Activated T-cell treated with anti-CD3 and anti-CD28 coated beads, Interleukin-2, amount 50 U/mL, for 4 hours (primary cell): ENCODE results near the gene ARHGEF26. TPM values are rescaled to one million over a fixed set of nuclear protein-coding genes. Genes with fewer than 3 reads are reported as not detected.

ENCODE experiments used
- ATAC-seq, 2 donors: fragments of 200-7000 bp; cut with Tn5 transposase; one replicate each; pipeline ENCODE4 v1.10.0; 2021
- DNase-seq: peaks from one replicate; pipeline ENCODE4 v3.0.0-alpha.2; 2020
- H3K27me3 Mint-ChIP-seq: one replicate; pipeline ENCODE4 v1.8.0; 2021; ENCODE audit warnings: low read depth, mixed read lengths
- H3K36me3 Mint-ChIP-seq: one replicate; pipeline ENCODE4 v1.8.0; 2022; ENCODE audit warnings: mixed read lengths; ENCODE audit not compliant: insufficient read depth
- H3K4me1 Mint-ChIP-seq: one replicate; pipeline ENCODE4 v1.8.0; 2021; ENCODE audit warnings: low read depth, mixed read lengths
- H3K4me3 Mint-ChIP-seq: one replicate; pipeline ENCODE4 v1.8.0; 2021; ENCODE audit warnings: mild to moderate bottlenecking, moderate library complexity, mixed read lengths
- H3K9me3 Mint-ChIP-seq: one replicate; pipeline ENCODE4 v1.8.0; 2021; ENCODE audit warnings: mixed read lengths
- total RNA-seq, 3 donors: library from RNA; stranded (reverse); gene quantifications; one replicate each; pipeline ENCODE4 v1.2.1, GENCODE V29; 2021

The ARHGEF26 gene
- total RNA-seq, 3 donors from 2014 or later, result 0.05 to 0.15 TPM; not detected in 1

DNA sequence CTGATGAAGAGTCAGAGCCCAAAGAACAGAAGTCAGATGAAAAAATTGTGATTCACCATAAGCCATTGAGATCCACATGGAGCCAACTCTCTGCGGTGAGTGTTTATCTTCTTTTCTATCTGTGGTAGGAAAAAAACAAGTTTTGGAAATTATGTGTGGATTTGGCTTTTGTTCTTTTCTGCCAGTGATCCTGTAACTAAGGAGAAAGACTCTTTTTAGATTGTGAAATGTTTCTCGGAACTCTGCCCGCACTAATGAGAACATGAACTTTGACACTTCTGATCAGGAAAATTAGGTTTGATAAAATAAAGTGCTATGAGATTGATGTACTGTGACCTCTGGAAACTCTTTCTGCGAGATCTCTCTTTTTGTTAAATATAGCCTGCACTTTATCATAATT is 8.4 kb downstream of the ARHGEF26 start:
- no peak for DNase-seq
- no peak for ATAC-seq
- Mint-ChIP-seq H3K9me3 (no peaks in the 10 kb centered on the region), H3K36me3 (no peaks in the 10 kb centered on the region), H3K27me3 (peaks cover 9% of the 10 kb centered on the region), H3K4me1 (peaks cover 2% of the 10 kb centered on the region), H3K4me3 (no peak overlapping the region)

DNA sequence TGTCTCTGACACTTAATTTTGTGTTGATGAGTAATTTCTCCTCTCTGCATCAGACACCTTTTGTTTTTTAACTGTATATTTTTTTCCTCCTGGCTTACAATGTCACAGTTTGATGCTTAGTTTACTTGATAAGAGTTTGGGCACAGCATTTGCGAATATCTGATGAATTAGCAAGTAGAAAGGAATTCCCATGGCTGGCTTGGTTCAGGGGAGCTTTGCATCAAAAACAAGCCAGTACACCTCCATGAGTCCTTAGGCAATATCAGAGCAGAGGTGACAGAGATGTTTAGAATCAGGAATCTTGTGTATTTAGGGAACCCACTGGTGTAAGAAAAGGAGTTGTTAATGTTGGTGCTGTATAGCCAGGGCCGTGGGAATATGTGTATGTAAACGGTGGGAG is 9.3 kb downstream of the ARHGEF26 start:
- DNase-seq (no peak), ATAC-seq (no peak)
- Mint-ChIP-seq H3K36me3 (no peaks in the 10 kb centered on the region), H3K9me3 (no peaks in the 10 kb centered on the region), H3K27me3 (peaks cover 6% of the 10 kb centered on the region), H3K4me3 (no peak overlapping the region), H3K4me1 (peaks cover 2% of the 10 kb centered on the region)

- H3K36me3 Mint-ChIP-seq, result no peaks in the 10 kb centered on the region
- H3K9me3 Mint-ChIP-seq, result no peaks in the 10 kb centered on the region
- DNase-seq, result no peak
- peaks cover 2% of the 10 kb centered on the region for H3K4me1 Mint-ChIP-seq
- H3K27me3 Mint-ChIP-seq, result peaks cover 6% of the 10 kb centered on the region
- ATAC-seq, result no peak
- no peak overlapping the region for H3K4me3 Mint-ChIP-seq
Observed at GRCh38 chr3:154131830-154132229, 10.6 kb downstream of the ARHGEF26 start.

GRCh38 chr3:154132777-154133375 is 11.7 kb downstream of the ARHGEF26 start:
- no peak for DNase-seq
- Mint-ChIP-seq H3K4me1 (peaks cover 2% of the 10 kb centered on the region), H3K4me3 (no peak overlapping the region), H3K27me3 (peaks cover 6% of the 10 kb centered on the region), H3K36me3 (no peaks in the 10 kb centered on the region), H3K9me3 (no peaks in the 10 kb centered on the region)
- ATAC-seq, result no peak

DNA sequence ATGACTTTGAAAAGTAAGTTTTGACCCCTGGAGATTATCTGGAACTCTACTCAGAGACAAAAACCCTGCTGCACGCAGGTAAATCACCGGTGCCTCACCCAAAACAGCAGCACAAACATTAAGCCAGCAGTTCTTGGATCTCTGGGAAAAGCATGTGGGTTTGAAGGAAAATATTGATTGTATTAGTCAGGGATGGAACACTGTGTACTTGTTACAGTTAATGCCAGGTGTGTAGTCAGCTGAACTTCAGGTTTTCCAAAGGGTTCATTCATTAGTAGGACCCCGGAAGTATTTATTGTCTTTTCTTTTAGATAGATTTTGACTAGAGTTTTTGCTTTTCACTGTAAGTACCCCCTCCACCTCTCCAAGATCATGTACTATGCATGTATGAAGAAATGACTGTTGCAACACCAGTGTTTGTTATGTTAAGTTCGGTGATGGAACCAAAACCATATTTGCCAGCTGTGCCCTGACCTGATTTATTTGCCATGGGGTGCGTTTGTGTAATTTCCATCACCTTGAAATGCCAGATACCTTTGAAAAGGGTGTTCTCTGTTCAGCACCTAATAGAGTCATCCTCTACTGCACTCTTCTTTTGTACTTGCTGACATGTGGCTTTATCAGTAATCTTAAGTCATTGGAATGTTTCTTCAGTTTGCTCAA is 14.5 kb downstream of the ARHGEF26 start:
- DNase-seq, result no peak
- Mint-ChIP-seq H3K36me3 (no peaks in the 10 kb centered on the region), H3K4me1 (peaks cover 2% of the 10 kb centered on the region), H3K27me3 (peaks cover 9% of the 10 kb centered on the region), H3K4me3 (no peak overlapping the region), H3K9me3 (no peaks in the 10 kb centered on the region)
- ATAC-seq, result no peak

DNA sequence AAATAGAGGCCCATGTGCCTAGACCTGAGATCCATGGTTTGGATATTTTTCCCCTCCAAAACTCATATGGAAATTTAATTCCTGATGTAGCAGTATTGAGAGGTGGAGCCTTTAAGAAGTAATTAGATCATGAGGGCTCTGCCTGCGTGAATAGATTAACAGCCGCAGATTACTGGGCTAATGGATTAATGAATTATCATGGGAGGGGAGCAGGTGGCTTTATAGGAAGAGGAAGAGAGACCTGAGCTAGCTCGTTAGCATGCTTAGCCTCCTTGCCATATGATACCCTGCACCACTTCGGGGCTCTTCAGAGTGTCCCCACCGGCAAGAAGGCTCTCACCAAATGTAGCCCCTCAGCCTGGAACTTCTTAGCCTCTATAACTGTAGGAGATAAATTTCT is 15.8 kb downstream of the ARHGEF26 start:
- Mint-ChIP-seq H3K4me1 (peaks cover 2% of the 10 kb centered on the region), H3K36me3 (no peaks in the 10 kb centered on the region), H3K9me3 (no peaks in the 10 kb centered on the region), H3K27me3 (peaks cover 12% of the 10 kb centered on the region), H3K4me3 (no peak overlapping the region)
- ATAC-seq (no peak), DNase-seq (no peak)

DNA sequence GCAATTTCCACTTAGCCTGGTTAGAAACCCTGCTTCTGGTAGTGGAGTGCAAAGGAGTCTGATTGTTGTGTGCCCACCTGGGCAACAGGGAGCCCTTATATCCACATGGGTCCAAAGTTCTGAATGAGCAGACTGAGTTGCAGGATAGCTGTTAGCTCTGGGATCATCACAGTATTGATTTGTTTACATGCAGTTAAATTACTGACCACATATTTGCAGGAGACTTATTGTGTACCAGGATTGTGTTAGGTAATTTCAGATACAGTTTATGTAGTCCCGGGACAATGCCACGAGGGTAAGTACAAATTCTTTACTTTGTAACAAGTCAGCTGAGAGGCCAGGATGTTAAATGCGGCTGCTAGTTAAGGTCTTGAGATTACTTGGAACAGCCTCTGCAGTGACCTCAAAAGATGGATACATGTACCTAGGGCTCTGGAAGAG is 18.8 kb downstream of the ARHGEF26 start:
- peaks cover 6% of the 10 kb centered on the region for H3K27me3 Mint-ChIP-seq
- ATAC-seq (no peak), DNase-seq (no peak)
- H3K9me3 Mint-ChIP-seq, result no peaks in the 10 kb centered on the region
- H3K4me3 Mint-ChIP-seq, result no peak overlapping the region
- H3K4me1 Mint-ChIP-seq, result no peaks in the 10 kb centered on the region
- no peaks in the 10 kb centered on the region for H3K36me3 Mint-ChIP-seq

DNA sequence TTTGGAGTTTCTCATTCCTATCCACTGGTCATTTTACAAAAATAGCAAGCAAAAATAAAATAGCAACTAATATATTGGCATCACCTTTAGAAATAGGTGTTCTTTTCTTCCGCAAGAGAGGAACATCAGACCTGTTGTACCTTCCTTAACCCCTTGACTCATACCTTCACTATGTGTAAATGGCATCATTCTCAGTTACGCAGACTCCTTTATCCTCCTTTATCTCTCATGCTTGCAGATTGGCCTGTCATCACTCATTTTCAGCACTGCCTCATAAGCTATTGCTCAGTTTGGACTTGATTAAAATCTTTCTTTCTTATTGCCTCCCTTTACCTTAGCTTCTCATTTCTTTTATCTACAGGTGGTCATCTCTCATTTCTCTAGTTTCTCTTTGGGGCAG is 21.4 kb downstream of the ARHGEF26 start:
- no peak for ATAC-seq
- Mint-ChIP-seq H3K27me3 (peaks cover 6% of the 10 kb centered on the region), H3K4me3 (no peak overlapping the region), H3K9me3 (no peaks in the 10 kb centered on the region), H3K4me1 (no peaks in the 10 kb centered on the region), H3K36me3 (no peaks in the 10 kb centered on the region)
- no peak for DNase-seq

GRCh38 chr3:154143873-154144272 is 22.7 kb downstream of the ARHGEF26 start:
- no peaks in the 10 kb centered on the region for H3K4me1 Mint-ChIP-seq
- H3K36me3 Mint-ChIP-seq, result no peaks in the 10 kb centered on the region
- H3K27me3 Mint-ChIP-seq, result peaks cover 3% of the 10 kb centered on the region
- no peak overlapping the region for H3K4me3 Mint-ChIP-seq
- DNase-seq (no peak), ATAC-seq (no peak)
- H3K9me3 Mint-ChIP-seq, result no peaks in the 10 kb centered on the region

DNA sequence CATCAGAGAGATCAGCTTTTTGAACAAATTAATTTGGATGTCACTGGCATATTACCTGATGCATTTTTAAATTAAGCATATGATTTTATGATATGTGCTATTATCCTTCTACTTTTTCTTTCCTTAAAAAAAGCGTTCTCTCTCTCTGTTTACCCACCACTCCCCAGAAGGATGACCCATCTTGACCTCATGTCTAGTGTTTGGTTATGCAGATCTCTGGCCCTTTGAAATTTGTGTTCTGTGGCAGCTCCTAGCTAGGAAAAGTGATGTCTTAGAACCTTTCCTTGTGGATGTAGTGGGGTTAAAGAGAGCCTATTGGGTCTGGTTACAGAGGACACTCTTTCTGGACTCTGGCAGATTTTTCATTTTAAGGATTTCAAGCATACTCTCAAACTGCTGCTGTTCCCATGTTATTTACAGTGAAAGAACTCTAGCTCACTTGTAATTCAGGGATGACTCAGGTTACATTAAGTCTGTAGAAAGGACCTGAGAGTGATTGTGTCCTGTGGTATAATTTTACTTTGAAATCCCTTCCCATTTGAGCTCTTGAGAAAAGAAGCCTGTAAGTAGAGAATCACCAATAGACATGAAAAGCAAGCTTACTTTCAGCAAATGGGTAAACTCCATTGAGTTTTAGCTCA is 23.8 kb downstream of the ARHGEF26 start:
- H3K9me3 Mint-ChIP-seq, result no peaks in the 10 kb centered on the region
- H3K4me1 Mint-ChIP-seq, result no peaks in the 10 kb centered on the region
- H3K27me3 Mint-ChIP-seq, result peaks cover 3% of the 10 kb centered on the region
- DNase-seq, result no peak
- ATAC-seq, result no peak
- H3K36me3 Mint-ChIP-seq, result no peaks in the 10 kb centered on the region
- no peak overlapping the region for H3K4me3 Mint-ChIP-seq

DNA sequence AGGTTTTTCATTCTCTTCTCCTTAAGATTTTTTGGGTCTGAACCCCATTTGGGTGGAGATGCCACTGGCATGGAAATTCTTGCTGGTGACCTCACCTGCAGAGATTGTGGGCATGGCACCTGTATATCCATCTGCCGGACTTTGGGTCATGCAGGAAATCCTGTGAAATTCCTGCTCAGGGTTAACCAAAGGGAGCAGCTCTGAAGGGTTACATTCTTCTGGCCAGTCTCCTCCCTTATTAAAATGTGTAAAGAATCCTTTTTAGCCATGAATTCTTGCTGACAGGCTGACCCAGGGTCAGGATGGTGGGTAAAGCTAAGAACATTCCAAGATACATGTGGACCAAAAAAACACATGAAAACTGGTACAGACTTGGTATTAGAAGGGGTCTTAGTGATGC is 27.4 kb downstream of the ARHGEF26 start:
- Mint-ChIP-seq H3K4me3 (no peak overlapping the region), H3K36me3 (no peaks in the 10 kb centered on the region), H3K9me3 (no peaks in the 10 kb centered on the region), H3K27me3 (no peaks in the 10 kb centered on the region), H3K4me1 (no peaks in the 10 kb centered on the region)
- DNase-seq (no peak), ATAC-seq (no peak)

DNA sequence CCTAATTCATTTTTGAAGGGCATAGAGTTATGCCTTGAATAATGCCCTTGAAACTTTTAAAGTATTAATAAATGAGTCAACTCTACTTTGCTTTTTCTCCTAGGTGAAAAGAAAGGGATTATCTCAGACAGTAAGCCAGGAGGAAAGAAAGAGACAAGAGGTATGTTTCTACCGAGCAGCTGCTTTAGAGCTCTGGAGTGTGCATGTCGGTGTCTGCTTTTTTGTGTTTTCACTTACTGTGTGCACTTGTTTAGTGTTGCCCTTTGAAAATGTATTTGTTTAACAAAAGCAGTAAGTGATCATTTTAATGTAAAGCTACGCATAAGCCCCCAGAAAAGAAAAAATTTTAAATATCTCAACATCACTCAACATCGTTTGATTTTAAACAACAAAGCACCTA is 28.1 kb downstream of the ARHGEF26 start:
- ATAC-seq (no peak), DNase-seq (no peak)
- Mint-ChIP-seq H3K4me1 (no peaks in the 10 kb centered on the region), H3K9me3 (no peaks in the 10 kb centered on the region), H3K36me3 (no peaks in the 10 kb centered on the region), H3K4me3 (no peak overlapping the region), H3K27me3 (no peaks in the 10 kb centered on the region)

DNA sequence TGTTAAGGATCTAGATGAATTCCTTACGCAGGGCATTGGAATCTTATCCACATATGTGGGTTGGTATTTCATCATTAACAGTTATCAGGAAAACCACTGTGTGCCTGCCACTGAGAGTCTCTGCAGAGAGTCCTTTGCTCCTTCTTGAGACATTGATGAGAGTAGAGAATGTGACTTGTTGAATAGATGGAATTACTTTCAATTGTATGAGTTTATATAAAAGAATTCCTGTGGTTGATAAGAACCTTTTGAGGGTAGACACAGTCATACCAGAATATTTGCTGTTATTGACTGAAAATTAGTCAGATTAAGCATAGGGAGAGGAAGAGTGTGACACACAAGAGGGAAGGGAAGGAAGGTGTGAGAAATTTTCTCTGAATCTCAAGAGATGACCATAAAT is 30.8 kb downstream of the ARHGEF26 start:
- H3K4me1 Mint-ChIP-seq, result no peaks in the 10 kb centered on the region
- H3K4me3 Mint-ChIP-seq, result no peak overlapping the region
- H3K9me3 Mint-ChIP-seq, result no peaks in the 10 kb centered on the region
- DNase-seq, result no peak
- no peak for ATAC-seq
- no peaks in the 10 kb centered on the region for H3K27me3 Mint-ChIP-seq
- no peaks in the 10 kb centered on the region for H3K36me3 Mint-ChIP-seq

DNA sequence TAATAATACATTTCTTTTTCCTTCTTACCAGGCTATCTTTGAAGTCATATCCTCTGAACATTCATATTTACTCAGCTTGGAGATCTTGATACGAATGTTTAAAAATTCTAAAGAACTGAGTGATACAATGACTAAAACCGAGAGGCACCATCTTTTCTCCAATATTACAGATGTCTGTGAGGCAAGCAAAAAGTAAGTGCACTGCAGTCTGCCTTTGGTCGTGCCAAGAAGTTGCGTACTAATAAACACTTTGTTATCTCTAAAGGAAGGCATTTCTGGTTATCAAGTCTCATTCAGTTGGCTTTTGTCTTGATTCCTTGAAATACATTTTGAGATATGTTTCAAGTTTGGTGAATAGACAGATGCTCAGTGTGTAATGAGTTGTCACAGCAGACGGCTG is 31.6 kb downstream of the ARHGEF26 start:
- Mint-ChIP-seq H3K4me3 (no peak overlapping the region), H3K4me1 (no peaks in the 10 kb centered on the region)
- DNase-seq, result no peak

GRCh38 chr3:154156530-154156929 is 35.3 kb downstream of the ARHGEF26 start:
- Mint-ChIP-seq H3K4me3 (no peak overlapping the region), H3K9me3 (no peaks in the 10 kb centered on the region), H3K36me3 (no peaks in the 10 kb centered on the region), H3K27me3 (peaks cover 9% of the 10 kb centered on the region), H3K4me1 (no peaks in the 10 kb centered on the region)
- ATAC-seq, result no peak
- no peak for DNase-seq

More for the DNA sequence above, 31.6 kb downstream of the ARHGEF26 start:
- peaks cover 7% of the 10 kb centered on the region for H3K27me3 Mint-ChIP-seq
- ATAC-seq, result no peak
- H3K9me3 Mint-ChIP-seq, result no peaks in the 10 kb centered on the region
- H3K36me3 Mint-ChIP-seq, result no peaks in the 10 kb centered on the region
